ENCODE data around the gene FAM168A.

- TF ChIP-seq CTCF (IDR thresholded peaks at IDR 0.05; ENCODE audit: control extremely low read depth in 1 of 3, insufficient read depth in 1 of 3, low read depth in 1 of 3, low read length in 3 of 3) (no peak), RAD21 (IDR thresholded peaks at IDR 0.05 in 1 of 2, conservative IDR thresholded peaks at IDR 0.05 in 1 of 2; ENCODE audit: low read depth in 2 of 2, low read length in 2 of 2) (no peak), JUND (IDR thresholded peaks at IDR 0.05; ENCODE audit: low read length) (no peak)
These were observed 48.5 kb downstream of the FAM168A start for GRCh38 chr11:73549376-73549775.

All from H1 (cell line).